GM23338 (cell line): Measurements from ENCODE around the gene TFB1M. TPM values are rescaled to one million over a fixed set of nuclear protein-coding genes. Genes with fewer than 3 reads are reported as not detected.
A peak's percentile ranks its signal among the peaks of the same experiment; 100 is the strongest.

ENCODE experiments used
- ATAC-seq: fragments of 200-7000 bp; cut with Tn5 transposase; 3 replicates; pipeline ENCODE4 v1.9.1; 2020
- DNase-seq: peaks from one replicate; pipeline ENCODE4 v3.0.0-alpha.2; 2015; ENCODE audit warnings: low spot score
- H2AFZ ChIP-seq: fragments of 200-600 bp; sonication (generic); 2 replicates; pipeline ENCODE4 v1.8.0; 2016; ENCODE audit warnings: antibody characterized with exemption, mild to moderate bottlenecking, moderate library complexity
- H3F3A ChIP-seq: fragments of 200-600 bp; sonication (generic); replicated peaks from 2 replicates; pipeline ENCODE4 v1.8.0; 2017; ENCODE audit warnings: antibody characterized with exemption, mixed run types, low read depth
- H3K27ac ChIP-seq: fragments of 200-600 bp; sonication (generic); 2 replicates; pipeline ENCODE4 v1.6.1; 2016; ENCODE audit warnings: low read depth
- H3K27me3 ChIP-seq: fragments of 200-600 bp; sonication (generic); 2 replicates; pipeline ENCODE4 v1.8.0; 2016; ENCODE audit warnings: mild to moderate bottlenecking, mixed run types, moderate library complexity; ENCODE audit not compliant: insufficient read depth
- H3K36me3 ChIP-seq: fragments of 200-600 bp; sonication (generic); 2 replicates; pipeline ENCODE4 v1.8.0; 2016; ENCODE audit warnings: mild to moderate bottlenecking; ENCODE audit not compliant: insufficient read depth
- H3K4me1 ChIP-seq: fragments of 200-600 bp; sonication (generic); 2 replicates; pipeline ENCODE4 v1.8.0; 2016; ENCODE audit warnings: mild to moderate bottlenecking, moderate library complexity; ENCODE audit not compliant: insufficient read depth
- H3K4me2 ChIP-seq: fragments of 200-600 bp; sonication (generic); 2 replicates; pipeline ENCODE4 v1.7.1; 2017; ENCODE audit warnings: mixed run types
- H3K4me3 ChIP-seq: fragments of 200-600 bp; sonication (generic); 2 replicates; pipeline ENCODE4 v1.6.1; 2016; ENCODE audit warnings: mixed run types
- H3K79me2 ChIP-seq: fragments of 200-600 bp; sonication (generic); replicated peaks from 2 replicates; pipeline ENCODE4 v1.8.0; 2017; ENCODE audit warnings: mild to moderate bottlenecking; ENCODE audit not compliant: insufficient read depth
- H3K9me2 ChIP-seq: fragments of 200-600 bp; sonication (generic); 2 replicates; pipeline ENCODE4 v1.8.0; 2017; ENCODE audit not compliant: insufficient read depth
- H4K20me1 ChIP-seq: fragments of 200-600 bp; sonication (generic); replicated peaks from 2 replicates; pipeline ENCODE4 v1.8.0; 2017; ENCODE audit warnings: mild to moderate bottlenecking; ENCODE audit not compliant: insufficient read depth
- H3K27ac Mint-ChIP-seq: 2 replicates; pipeline ENCODE4 v1.8.0; 2020; ENCODE audit warnings: inconsistent platforms, mild to moderate bottlenecking, moderate library complexity, mixed read lengths
- H3K27me3 Mint-ChIP-seq: 3 replicates; pipeline ENCODE4 v1.8.0; 2022; ENCODE audit warnings: low read depth, mild to moderate bottlenecking, moderate library complexity, mixed read lengths, inconsistent platforms; ENCODE audit not compliant: insufficient read depth, poor library complexity
- H3K36me3 Mint-ChIP-seq: 3 replicates; pipeline ENCODE4 v1.8.0; 2021; ENCODE audit warnings: low read depth, mild to moderate bottlenecking, inconsistent platforms, moderate library complexity, mixed read lengths
- H3K4me1 Mint-ChIP-seq: 3 replicates; pipeline ENCODE4 v1.8.0; 2020; ENCODE audit warnings: mild to moderate bottlenecking, inconsistent platforms, mixed read lengths
- H3K4me3 Mint-ChIP-seq: 3 replicates; pipeline ENCODE4 v1.8.0; 2021; ENCODE audit warnings: moderate library complexity, mild to moderate bottlenecking, inconsistent platforms, mixed read lengths
- H3K9me3 Mint-ChIP-seq: 3 replicates; pipeline ENCODE4 v1.8.0; 2020; ENCODE audit warnings: moderate library complexity, mild to moderate bottlenecking, inconsistent platforms, mixed read lengths
- CREB1 ChIP-seq: fragments of 250-450 bp; sonication (Bioruptor Pico); IDR thresholded peaks from 2 replicates; pipeline ENCODE4 v1.5.0; 2020; ENCODE audit warnings: low read depth, mild to moderate bottlenecking, moderate library complexity
- EZH2 ChIP-seq: fragments of 200-600 bp; sonication (generic); IDR thresholded peaks from one replicate; pipeline ENCODE4 v1.8.0; 2017; ENCODE audit warnings: antibody characterized with exemption, mild to moderate bottlenecking, low read depth; ENCODE audit not compliant: unreplicated experiment
- JUNB ChIP-seq: IDR thresholded peaks from one replicate; pipeline ENCODE4 v1.6.1; 2016; ENCODE audit warnings: antibody characterized with exemption; ENCODE audit not compliant: unreplicated experiment
- NANOG ChIP-seq: IDR thresholded peaks from 2 replicates; pipeline ENCODE4 v1.6.1; 2016; ENCODE audit warnings: antibody characterized with exemption, borderline replicate concordance
- POLR2AphosphoS5 ChIP-seq: IDR thresholded peaks from 2 replicates; pipeline ENCODE4 v1.6.1; 2016; ENCODE audit warnings: antibody characterized with exemption, low read depth
- STAT1 ChIP-seq: IDR thresholded peaks from one replicate; pipeline ENCODE4 v1.6.1; 2016; ENCODE audit warnings: antibody characterized with exemption; ENCODE audit not compliant: unreplicated experiment
- ZNF114 ChIP-seq: fragments of 250-450 bp; sonication (Bioruptor Pico); IDR thresholded peaks from 2 replicates; pipeline ENCODE4 v1.5.0; 2020; ENCODE audit warnings: mild to moderate bottlenecking, moderate library complexity
- polyA plus RNA-seq: library from polyadenylated mRNA; unstranded; fragments of >200 nt; fragmentation: Nextera tagmentation; extraction: Ambion mirVana; gene quantifications from 2 replicates; pipeline ENCODE4 v1.2.1, GENCODE V29; 2016
- total RNA-seq: library from RNA; depleted of rRNA; stranded (reverse); fragments of >200 nt; shearing (Covaris generic); gene quantifications from 2 replicates; pipeline ENCODE4 v1.2.3, GENCODE V29; 2014
- TF ChIP-seq, protein P1 (sequence below), 2 experiments: fragments of 200-600 bp in 1 of 2; sonication (generic) in 1 of 2; conservative IDR thresholded peaks; 2 replicates each; pipeline versions ENCODE4 v1.5.1 to v1.6.1; 2016 to 2017; ENCODE audit warnings: antibody characterized with exemption in 2 of 2, low read depth in 2 of 2, mild to moderate bottlenecking in 2 of 2, moderate library complexity in 1 of 2
- TF ChIP-seq, protein P2 (sequence below): IDR thresholded peaks from 2 replicates; pipeline ENCODE4 v1.6.1; 2016; ENCODE audit warnings: antibody characterized with exemption

TFB1M gene
- total and polyA plus RNA-seq, 2 experiments from 2014 or later = 51.1 to 66.9 TPM

DNA sequence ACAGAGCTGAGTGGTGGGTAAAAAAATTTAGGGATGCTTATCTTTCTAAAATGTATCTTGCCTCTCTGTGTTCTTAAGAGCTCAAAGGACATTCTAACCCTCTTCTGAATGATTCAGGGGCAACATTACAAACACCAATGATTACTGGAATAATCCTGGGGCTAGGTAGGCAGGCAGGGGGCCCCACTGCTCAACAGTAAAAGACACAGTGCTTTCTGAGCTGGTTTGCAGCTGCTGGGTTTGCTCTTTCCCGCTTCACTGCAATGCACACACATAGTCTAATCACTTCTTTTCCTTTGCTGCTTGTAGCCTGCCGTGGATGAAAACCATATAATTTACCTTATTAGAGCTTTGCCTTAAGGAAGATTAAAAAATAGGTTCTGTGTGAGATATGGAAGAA lies 26.5 kb downstream of the TFB1M start:
- no peaks in the 10 kb centered on the region for H3F3A ChIP-seq
- H3K27me3 ChIP-seq = no peaks in the 10 kb centered on the region
- Mint-ChIP-seq H3K4me1 (peaks cover 4% of the 10 kb centered on the region; the same call in 1 of the 3 replicates), H3K27me3 (no peaks in the 10 kb centered on the region), H3K4me3 (no peak overlapping the region), H3K36me3 (peaks cover 53% of the 10 kb centered on the region), H3K9me3 (no peaks in the 10 kb centered on the region), H3K27ac (no peak overlapping the region)
- peaks cover 9% of the 10 kb centered on the region; the same call in 1 of the 2 replicates for H3K79me2 ChIP-seq
- no peaks in the 10 kb centered on the region for H3K4me1 ChIP-seq
- H3K36me3 ChIP-seq = peaks cover 11% of the 10 kb centered on the region; the same call in 1 of the 2 replicates
- no peak for ATAC-seq
- H3K4me3 ChIP-seq = no peak overlapping the region
- H3K4me2 ChIP-seq = no peak overlapping the region
- TF ChIP-seq, protein P1, sequence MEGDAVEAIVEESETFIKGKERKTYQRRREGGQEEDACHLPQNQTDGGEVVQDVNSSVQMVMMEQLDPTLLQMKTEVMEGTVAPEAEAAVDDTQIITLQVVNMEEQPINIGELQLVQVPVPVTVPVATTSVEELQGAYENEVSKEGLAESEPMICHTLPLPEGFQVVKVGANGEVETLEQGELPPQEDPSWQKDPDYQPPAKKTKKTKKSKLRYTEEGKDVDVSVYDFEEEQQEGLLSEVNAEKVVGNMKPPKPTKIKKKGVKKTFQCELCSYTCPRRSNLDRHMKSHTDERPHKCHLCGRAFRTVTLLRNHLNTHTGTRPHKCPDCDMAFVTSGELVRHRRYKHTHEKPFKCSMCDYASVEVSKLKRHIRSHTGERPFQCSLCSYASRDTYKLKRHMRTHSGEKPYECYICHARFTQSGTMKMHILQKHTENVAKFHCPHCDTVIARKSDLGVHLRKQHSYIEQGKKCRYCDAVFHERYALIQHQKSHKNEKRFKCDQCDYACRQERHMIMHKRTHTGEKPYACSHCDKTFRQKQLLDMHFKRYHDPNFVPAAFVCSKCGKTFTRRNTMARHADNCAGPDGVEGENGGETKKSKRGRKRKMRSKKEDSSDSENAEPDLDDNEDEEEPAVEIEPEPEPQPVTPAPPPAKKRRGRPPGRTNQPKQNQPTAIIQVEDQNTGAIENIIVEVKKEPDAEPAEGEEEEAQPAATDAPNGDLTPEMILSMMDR (conservative IDR thresholded peaks at IDR 0.05; ENCODE audit: low read depth in 2 of 2) = peak in 1 of 2 experiments; percentile 20; a peak in 1 of 4 replicates
- TF ChIP-seq NANOG (no peak), CREB1 (CRISPR knock-in tag) (no peak)
- TF ChIP-seq, protein P2, sequence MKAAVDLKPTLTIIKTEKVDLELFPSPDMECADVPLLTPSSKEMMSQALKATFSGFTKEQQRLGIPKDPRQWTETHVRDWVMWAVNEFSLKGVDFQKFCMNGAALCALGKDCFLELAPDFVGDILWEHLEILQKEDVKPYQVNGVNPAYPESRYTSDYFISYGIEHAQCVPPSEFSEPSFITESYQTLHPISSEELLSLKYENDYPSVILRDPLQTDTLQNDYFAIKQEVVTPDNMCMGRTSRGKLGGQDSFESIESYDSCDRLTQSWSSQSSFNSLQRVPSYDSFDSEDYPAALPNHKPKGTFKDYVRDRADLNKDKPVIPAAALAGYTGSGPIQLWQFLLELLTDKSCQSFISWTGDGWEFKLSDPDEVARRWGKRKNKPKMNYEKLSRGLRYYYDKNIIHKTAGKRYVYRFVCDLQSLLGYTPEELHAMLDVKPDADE = no peak
- no peak overlapping the region for H2AFZ ChIP-seq
- no peak for DNase-seq
- no peaks in the 10 kb centered on the region for H3K9me2 ChIP-seq
- peaks cover 4% of the 10 kb centered on the region for H4K20me1 ChIP-seq
- H3K27ac ChIP-seq = peak overlapping the region; percentile 78; the same call in 1 of the 2 replicates

DNA sequence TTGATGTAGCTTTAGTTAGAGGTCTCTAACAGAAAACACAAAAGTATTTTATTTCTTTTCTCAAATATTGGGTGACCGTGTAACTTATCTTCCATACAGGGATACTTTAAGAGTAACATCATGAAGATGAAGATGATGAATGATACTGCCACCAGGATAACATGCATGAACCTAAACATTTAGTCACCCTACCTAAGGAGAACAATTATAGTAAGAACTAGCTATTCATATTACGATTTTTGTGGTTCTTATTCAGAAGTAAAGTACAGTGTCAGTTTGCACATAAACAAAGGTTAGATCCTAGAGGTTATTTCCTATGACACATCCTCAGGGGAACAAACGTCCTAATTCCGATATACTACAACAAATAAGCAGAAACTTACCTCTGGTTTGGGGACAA lies 29.5 kb downstream of the TFB1M start:
- no peak overlapping the region for H3K4me2 ChIP-seq
- no peak overlapping the region for H3K27ac Mint-ChIP-seq
- H3K27me3 Mint-ChIP-seq = no peaks in the 10 kb centered on the region
- no peak overlapping the region for H3K27ac ChIP-seq
- no peak for ATAC-seq
- peaks cover 6% of the 10 kb centered on the region; the same call in 1 of the 2 replicates for H3K4me1 ChIP-seq
- no peak overlapping the region for H3K4me3 ChIP-seq
- peaks cover 9% of the 10 kb centered on the region; the same call in 1 of the 2 replicates for H3K79me2 ChIP-seq
- H3K9me3 Mint-ChIP-seq = no peaks in the 10 kb centered on the region
- peaks cover 43% of the 10 kb centered on the region for H3K36me3 Mint-ChIP-seq
- peaks cover 7% of the 10 kb centered on the region; the same call in 1 of the 2 replicates for H3K36me3 ChIP-seq
- no peak overlapping the region for H3K4me3 Mint-ChIP-seq
- no peak overlapping the region for H2AFZ ChIP-seq
- H3F3A ChIP-seq = no peaks in the 10 kb centered on the region
- H4K20me1 ChIP-seq = peaks cover 4% of the 10 kb centered on the region
- H3K9me2 ChIP-seq = no peaks in the 10 kb centered on the region
- no peaks in the 10 kb centered on the region; the same call in 2 of the 3 replicates for H3K4me1 Mint-ChIP-seq
- no peaks in the 10 kb centered on the region for H3K27me3 ChIP-seq
- DNase-seq = no peak
- no peak for TF ChIP-seq POLR2AphosphoS5
- TF ChIP-seq, protein P2 = no peak
- no peak for TF ChIP-seq STAT1
- no peak for TF ChIP-seq EZH2
- no peak for TF ChIP-seq NANOG
- TF ChIP-seq ZNF114 (CRISPR knock-in tag) = no peak
- TF ChIP-seq, protein P1 (conservative IDR thresholded peaks at IDR 0.05; ENCODE audit: low read depth in 2 of 2) = no peak
- no peak for TF ChIP-seq JUNB
